Dendritic cell treated with granulocyte-macrophage colony-stimulating factor and Interleukin-4, amounts not matched to agents 40 ng/mL and 50 ng/mL, for 4 days (primary cell): Measurements from ENCODE around the gene ZIC5.

ENCODE experiments used
- H3K27ac Mint-ChIP-seq: one replicate; pipeline ENCODE4 v1.8.0; 2022; ENCODE audit warnings: mild to moderate bottlenecking, mixed read lengths
- H3K27me3 Mint-ChIP-seq: one replicate; pipeline ENCODE4 v1.8.0; 2022; ENCODE audit warnings: mild to moderate bottlenecking, mixed read lengths
- H3K36me3 Mint-ChIP-seq: one replicate; pipeline ENCODE4 v1.8.0; 2022; ENCODE audit warnings: low read depth, mixed read lengths
- H3K4me1 Mint-ChIP-seq: one replicate; pipeline ENCODE4 v1.8.0; 2022; ENCODE audit warnings: low read depth, mixed read lengths
- H3K4me3 Mint-ChIP-seq: one replicate; pipeline ENCODE4 v1.8.0; 2022; ENCODE audit warnings: mild to moderate bottlenecking, moderate library complexity, mixed read lengths
- H3K9me3 Mint-ChIP-seq: one replicate; pipeline ENCODE4 v1.8.0; 2022; ENCODE audit warnings: mixed read lengths
- intact Hi-C: fragments of 100-400 bp; cut with micrococcal nuclease; formaldehyde crosslinking; loops from one replicate; pipeline ENCODE4 v1.15.0; 2022

ZIC5 gene

DNA sequence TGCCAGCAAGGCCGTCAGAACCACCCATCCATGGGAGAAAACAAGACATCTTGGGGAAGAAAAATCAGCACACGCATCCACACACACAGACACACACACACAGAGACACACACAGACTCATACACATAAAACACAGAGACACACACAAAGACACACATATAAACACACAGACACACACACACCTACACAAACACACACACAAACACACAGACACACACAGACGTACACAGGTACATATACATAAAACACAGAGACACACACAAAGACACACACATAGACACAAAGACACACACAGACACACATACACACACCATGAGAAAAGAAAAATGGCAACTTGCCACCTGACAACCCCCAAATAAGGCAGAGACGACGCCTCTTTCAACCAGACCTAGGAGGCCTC is 40.6 kb downstream of the ZIC5 start:
- no peak overlapping the region for H3K27ac Mint-ChIP-seq
- no peaks in the 10 kb centered on the region for H3K4me1 Mint-ChIP-seq
- no peaks in the 10 kb centered on the region for H3K36me3 Mint-ChIP-seq
- intact Hi-C loops: no loop called here
- H3K27me3 Mint-ChIP-seq: peaks cover 11% of the 10 kb centered on the region
- no peak overlapping the region for H3K4me3 Mint-ChIP-seq
- H3K9me3 Mint-ChIP-seq: no peaks in the 10 kb centered on the region

DNA sequence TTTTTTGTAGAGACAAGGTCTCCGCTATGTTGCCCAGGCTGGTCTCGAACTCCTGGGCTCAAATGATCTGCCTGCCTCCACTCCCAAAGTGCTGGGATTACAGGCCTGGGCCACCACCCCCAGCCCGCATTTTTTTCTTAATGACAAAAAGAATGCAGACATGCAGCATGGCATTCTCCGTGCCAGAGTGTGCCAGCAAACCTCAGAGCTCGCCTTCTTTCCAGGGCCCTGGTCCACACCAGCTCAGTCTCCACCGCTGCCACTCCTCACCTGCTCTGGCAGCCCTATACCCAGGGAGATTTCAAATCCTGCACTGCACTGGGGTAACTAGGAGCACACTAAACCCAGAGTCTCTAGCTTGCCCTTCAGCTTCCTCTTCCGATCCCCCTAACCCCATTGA is 41.7 kb downstream of the ZIC5 start:
- H3K27me3 Mint-ChIP-seq: peaks cover 11% of the 10 kb centered on the region
- H3K4me1 Mint-ChIP-seq: no peaks in the 10 kb centered on the region
- intact Hi-C loops: no loop called here
- H3K27ac Mint-ChIP-seq: no peak overlapping the region
- H3K4me3 Mint-ChIP-seq: no peak overlapping the region
- H3K36me3 Mint-ChIP-seq: no peaks in the 10 kb centered on the region
- H3K9me3 Mint-ChIP-seq: no peaks in the 10 kb centered on the region

DNA sequence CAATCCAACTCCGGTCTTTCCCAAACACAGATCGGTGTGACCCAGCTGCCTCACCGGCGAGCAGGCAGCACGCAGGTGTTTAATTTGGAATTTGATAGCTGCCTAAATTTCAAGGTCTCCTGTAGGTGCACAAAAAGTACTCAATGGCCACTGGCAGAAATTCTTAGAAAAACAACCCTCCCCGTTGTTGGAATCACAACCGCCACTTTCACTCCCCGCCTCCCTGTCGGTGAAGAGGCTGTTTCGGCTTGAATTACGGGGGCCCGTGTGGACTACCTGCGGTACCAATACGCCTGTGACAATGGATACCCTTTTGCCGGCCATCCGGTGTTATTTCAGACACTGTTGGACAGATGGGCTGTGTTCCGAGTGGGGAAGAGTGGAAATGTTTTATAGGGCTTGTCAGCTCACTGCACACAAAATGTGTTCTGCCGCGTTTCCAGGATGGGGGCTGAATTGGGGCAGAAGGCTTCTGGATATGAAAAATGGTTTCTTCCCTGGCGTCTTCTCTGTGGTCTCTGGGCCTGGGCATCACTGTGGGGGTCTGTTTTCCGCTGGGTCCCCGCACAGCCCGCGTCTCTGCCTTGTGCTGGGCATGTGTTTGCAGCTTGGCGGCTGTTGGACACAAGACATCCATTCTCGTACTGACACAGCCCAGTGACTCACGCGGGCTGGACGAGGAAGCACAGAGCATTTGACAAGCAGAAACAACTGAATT is 45.4 kb downstream of the ZIC5 start:
- no peak overlapping the region for H3K4me3 Mint-ChIP-seq
- peaks cover 18% of the 10 kb centered on the region for H3K27me3 Mint-ChIP-seq
- no peaks in the 10 kb centered on the region for H3K4me1 Mint-ChIP-seq
- H3K27ac Mint-ChIP-seq: no peak overlapping the region
- H3K36me3 Mint-ChIP-seq: no peaks in the 10 kb centered on the region
- intact Hi-C loops: no loop called here
- H3K9me3 Mint-ChIP-seq: no peaks in the 10 kb centered on the region

DNA sequence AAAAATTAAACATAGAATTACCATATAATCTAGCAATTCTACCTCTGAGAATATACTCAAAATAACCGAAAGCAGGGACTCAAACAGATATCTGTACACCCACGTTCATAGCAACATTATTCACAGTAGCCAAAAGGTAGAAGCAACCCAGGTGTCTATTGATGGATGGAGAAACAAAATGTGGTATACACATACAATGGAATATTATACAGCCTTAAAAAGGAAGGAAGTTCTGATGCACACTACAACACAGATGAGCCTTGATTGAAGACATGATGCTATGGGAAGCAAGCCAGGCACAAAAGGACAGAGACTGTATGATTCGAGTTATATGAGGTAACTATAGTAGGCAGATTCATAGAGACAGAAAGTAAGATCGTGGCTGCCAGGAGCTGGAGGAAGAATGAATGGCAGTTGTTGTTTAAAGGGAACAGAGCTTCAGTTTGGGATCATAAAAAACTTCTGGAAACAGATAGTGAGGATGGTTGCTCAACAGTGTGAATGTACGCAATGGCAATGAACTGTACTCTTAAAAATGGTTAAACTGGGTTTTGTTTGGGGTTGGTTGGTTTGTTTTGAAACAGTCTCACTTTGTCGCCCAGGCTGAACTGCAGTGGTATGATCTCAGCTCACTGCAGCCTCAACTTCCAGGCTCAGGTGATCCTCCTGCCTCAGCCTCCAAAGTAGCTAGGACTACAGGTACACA is 47.5 kb downstream of the ZIC5 start:
- intact Hi-C loops: no loop called here
- Mint-ChIP-seq H3K4me3 (no peak overlapping the region), H3K9me3 (no peaks in the 10 kb centered on the region), H3K4me1 (no peaks in the 10 kb centered on the region), H3K27ac (no peak overlapping the region), H3K36me3 (no peaks in the 10 kb centered on the region), H3K27me3 (peaks cover 19% of the 10 kb centered on the region)

DNA sequence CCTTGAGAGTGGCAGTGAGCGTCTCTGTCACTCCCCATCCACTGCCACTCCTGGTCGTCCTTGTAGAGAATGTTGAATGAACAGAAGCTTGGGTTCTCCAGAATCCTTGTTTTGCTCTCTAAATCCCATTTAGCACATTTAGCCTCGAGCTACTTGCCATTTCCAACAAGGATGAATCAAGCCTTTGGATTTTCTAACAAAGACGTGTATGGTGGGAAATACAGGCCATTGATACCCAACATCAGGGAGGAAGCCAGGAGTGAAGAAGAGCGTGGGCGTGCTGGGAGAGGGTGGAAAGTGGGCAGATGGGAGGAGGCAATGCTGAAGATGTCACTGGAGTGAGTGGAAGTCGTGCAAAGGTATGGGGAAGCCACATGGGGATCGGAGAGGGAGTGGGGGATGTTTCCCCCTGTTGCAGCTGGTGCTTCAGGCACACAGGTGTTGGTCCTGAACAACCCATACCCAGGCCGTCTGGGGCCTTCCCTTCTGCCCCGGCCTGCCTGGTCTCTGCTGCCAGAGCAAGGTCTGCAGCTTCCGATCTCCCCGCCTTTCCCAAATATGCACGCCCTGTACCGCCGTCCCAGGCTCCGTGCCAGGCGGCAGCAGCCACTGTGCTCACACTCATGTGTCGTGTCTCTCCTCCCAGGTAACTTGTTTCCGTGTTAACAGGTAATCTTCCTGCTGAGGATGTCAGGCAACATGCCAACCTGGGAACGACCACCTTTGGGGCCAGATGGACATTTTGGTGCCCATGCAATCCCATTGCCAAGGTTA is 48.7 kb downstream of the ZIC5 start:
- no peaks in the 10 kb centered on the region for H3K36me3 Mint-ChIP-seq
- intact Hi-C loops: no loop called here
- no peaks in the 10 kb centered on the region for H3K4me1 Mint-ChIP-seq
- no peak overlapping the region for H3K27ac Mint-ChIP-seq
- H3K27me3 Mint-ChIP-seq: peaks cover 26% of the 10 kb centered on the region
- no peak overlapping the region for H3K4me3 Mint-ChIP-seq
- H3K9me3 Mint-ChIP-seq: no peaks in the 10 kb centered on the region

DNA sequence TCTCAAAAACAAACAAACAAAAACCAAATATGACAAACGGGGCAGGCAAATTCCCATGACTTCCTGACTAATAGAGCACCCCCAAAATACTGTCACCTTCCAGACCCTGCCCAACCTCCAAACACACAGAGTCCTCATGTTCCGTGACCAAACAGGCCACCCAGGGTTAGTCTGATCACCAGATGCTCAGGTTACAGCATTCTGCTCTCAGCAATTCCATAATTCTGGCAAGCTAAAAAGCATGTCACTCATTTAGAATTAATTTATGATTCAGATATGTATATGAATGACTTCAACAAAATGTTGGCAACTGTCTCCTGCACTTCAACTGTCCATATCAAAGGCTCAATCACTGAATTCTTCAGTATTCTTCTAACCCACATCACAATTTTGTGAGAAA is 52.4 kb downstream of the ZIC5 start:
- Mint-ChIP-seq H3K4me3 (no peak overlapping the region), H3K9me3 (no peaks in the 10 kb centered on the region), H3K36me3 (no peaks in the 10 kb centered on the region), H3K27me3 (peaks cover 37% of the 10 kb centered on the region), H3K4me1 (no peaks in the 10 kb centered on the region), H3K27ac (no peak overlapping the region)
- intact Hi-C loops: no loop called here

DNA sequence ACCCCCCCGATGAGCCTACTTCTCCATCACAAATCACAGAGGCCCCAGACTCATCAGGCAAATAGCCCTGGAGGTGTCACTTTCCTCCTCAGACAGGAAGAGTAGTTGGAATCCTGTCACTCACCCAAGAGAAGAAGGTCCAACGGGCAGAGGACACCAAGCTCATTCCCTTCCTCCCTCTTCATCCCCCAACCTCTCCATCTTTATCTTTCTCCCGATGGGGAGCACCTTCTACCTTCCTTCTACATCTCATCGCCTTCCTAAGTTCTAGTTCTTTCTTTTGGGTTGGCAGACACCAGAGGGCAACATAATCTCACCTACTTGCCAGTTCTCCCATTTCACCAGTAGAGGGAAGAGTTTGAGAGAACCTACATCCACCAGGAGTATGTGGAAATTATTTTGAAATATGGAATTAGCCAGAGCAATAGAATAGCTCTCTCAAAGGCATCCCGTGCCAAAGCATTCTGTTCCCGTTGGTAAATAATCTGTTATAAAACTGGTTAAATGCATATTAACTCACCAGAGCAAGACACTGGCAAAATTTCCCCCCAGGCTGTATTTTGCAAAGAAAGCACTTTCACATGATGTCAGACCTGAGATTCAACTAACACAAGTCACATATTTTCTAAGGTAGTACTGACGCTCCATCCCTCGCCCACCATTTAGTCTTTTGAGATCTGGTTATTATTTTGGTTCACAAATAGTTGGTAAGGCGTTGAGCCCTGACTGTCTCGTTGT is 55.0 kb downstream of the ZIC5 start:
- no peaks in the 10 kb centered on the region for H3K9me3 Mint-ChIP-seq
- intact Hi-C loops: loop anchor here (1.0 to 2.0 kb wide), 3 partner anchors 260 to 598 kb away; no protein-coding TSS in a partner anchor
- H3K27ac Mint-ChIP-seq: no peak overlapping the region
- no peaks in the 10 kb centered on the region for H3K4me1 Mint-ChIP-seq
- H3K27me3 Mint-ChIP-seq: peaks cover 43% of the 10 kb centered on the region
- no peaks in the 10 kb centered on the region for H3K36me3 Mint-ChIP-seq
- no peak overlapping the region for H3K4me3 Mint-ChIP-seq

DNA sequence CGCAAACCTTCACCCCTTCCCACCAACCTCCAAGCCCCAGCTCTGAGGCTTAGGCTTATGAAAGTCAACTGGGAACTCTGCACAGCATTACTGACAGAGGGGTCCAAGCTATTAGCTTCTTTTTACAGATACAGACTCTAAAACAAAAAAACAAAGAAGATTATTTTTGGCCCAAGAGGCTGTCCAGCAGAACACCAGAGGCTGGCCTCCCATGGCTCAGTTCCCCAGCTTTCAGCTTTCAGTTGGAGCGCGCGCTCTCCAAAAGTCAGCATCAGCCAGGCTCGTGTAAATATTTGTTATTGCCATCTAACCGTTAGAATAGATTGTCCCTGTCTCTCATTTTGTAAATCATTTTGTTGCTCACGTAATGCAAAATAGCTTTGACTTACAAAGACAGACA is 58.4 kb downstream of the ZIC5 start:
- peaks cover 49% of the 10 kb centered on the region for H3K27me3 Mint-ChIP-seq
- H3K27ac Mint-ChIP-seq: no peak overlapping the region
- no peak overlapping the region for H3K4me3 Mint-ChIP-seq
- H3K36me3 Mint-ChIP-seq: no peaks in the 10 kb centered on the region
- no peaks in the 10 kb centered on the region for H3K4me1 Mint-ChIP-seq
- intact Hi-C loops: no loop called here
- no peaks in the 10 kb centered on the region for H3K9me3 Mint-ChIP-seq
